ENCODE results near the gene CTAGE1.

- TF ChIP-seq RFX5 (IDR thresholded peaks at IDR 0.05; ENCODE audit: low read length) (no peak), POLR2AphosphoS5 (IDR thresholded peaks at IDR 0.05; ENCODE audit: low read depth, low read length) (no peak)
Measured at GRCh38 chr18:22465859-22466457, 48.2 kb upstream of the CTAGE1 start.
